ENCODE results near the gene KAT7. TPM values are rescaled to one million over a fixed set of nuclear protein-coding genes. Genes with fewer than 3 reads are reported as not detected.

KAT7 gene
- 100 to 1,000 TPM; 178 to 187 TPM for total RNA-seq
- 35.2 TPM for polyA plus RNA-seq (2013, experiment 1 of 2)
- 45.9 TPM for polyA plus RNA-seq (2013, experiment 2 of 2)
- 39.3 to 271 (median 137) reads per million in 172 experiments for total RNA-seq

GRCh38 chr17:49788478-49789242 lies at the start of gene KAT7:
KAT7 (plus strand) TSS chr17:49788681; CDS start chr17:49788835, 154 bp downstream.
- H3K27me3 Mint-ChIP-seq: no peaks in the 10 kb centered on the region
- H3K27ac Mint-ChIP-seq: peak within 1 kb of the TSS; percentile 96
- peaks cover 60% of the 10 kb centered on the region for H3K4me1 Mint-ChIP-seq (ENCODE audit: low read depth)
- peak within 1 kb of the TSS; percentile 100 for H3K4me3 Mint-ChIP-seq
- ChIA-PET CTCF (interaction anchor here (1.1 to 4.9 kb wide), 6 partner anchors 32 to 221 kb away, joined by 3 to 29 read pairs (median 3); partner anchors contain the start of gene SLC35B1), POLR2A (interaction anchor here (0.6 to 3.7 kb wide), 28 partner anchors 8 to 609 kb away, joined by 3 to 94 read pairs (median 5); partner anchors contain the start of genes FAM117A, ITGA3, LRRC59 and PHB1)
- no peaks in the 10 kb centered on the region for H3K9me3 Mint-ChIP-seq
- H3K27ac ChIP-seq (ENCODE audit: low read depth in 1 of 2, low read length in 2 of 2): peak within 1 kb of the TSS; percentile 98 to 99
- H3K36me3 ChIP-seq (ENCODE audit: insufficient read depth, low read length): peaks cover 34% of the 10 kb centered on the region
- intact Hi-C loops (cut with DNase I, micrococcal nuclease): loop anchor here (1.0 to 10.0 kb wide), 7 partner anchors 24 to 426 kb away; partner anchors contain the start of genes FAM117A (in 2 of the 2), NGFR (in 1 of the 2) and ZNF652 (in 1 of the 2)
- peak within 1 kb of the TSS; percentile 93 for H3K4me3 ChIP-seq (ENCODE audit: low read length)
- no peaks in the 10 kb centered on the region for H3K27me3 ChIP-seq (ENCODE audit: control insufficient read depth in 1 of 2, insufficient read depth in 2 of 2, low read length in 2 of 2)
- DNase-seq (peak; percentile 95 to 100 (median 97)), ATAC-seq (ENCODE audit: poor library complexity) (peak; percentile 80)
- H3K4me1 ChIP-seq (ENCODE audit: insufficient read depth, low read length): peaks cover 34% of the 10 kb centered on the region
- TF ChIP-seq, protein P1, sequence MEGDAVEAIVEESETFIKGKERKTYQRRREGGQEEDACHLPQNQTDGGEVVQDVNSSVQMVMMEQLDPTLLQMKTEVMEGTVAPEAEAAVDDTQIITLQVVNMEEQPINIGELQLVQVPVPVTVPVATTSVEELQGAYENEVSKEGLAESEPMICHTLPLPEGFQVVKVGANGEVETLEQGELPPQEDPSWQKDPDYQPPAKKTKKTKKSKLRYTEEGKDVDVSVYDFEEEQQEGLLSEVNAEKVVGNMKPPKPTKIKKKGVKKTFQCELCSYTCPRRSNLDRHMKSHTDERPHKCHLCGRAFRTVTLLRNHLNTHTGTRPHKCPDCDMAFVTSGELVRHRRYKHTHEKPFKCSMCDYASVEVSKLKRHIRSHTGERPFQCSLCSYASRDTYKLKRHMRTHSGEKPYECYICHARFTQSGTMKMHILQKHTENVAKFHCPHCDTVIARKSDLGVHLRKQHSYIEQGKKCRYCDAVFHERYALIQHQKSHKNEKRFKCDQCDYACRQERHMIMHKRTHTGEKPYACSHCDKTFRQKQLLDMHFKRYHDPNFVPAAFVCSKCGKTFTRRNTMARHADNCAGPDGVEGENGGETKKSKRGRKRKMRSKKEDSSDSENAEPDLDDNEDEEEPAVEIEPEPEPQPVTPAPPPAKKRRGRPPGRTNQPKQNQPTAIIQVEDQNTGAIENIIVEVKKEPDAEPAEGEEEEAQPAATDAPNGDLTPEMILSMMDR (IDR thresholded peaks at IDR 0.05): no peak
- H3K36me3 Mint-ChIP-seq (ENCODE audit: low read depth): peaks cover 59% of the 10 kb centered on the region
- no peaks in the 10 kb centered on the region for H3K9me3 ChIP-seq (ENCODE audit: control insufficient read depth in 1 of 2, insufficient read depth in 1 of 2, low read length in 2 of 2)

DNA sequence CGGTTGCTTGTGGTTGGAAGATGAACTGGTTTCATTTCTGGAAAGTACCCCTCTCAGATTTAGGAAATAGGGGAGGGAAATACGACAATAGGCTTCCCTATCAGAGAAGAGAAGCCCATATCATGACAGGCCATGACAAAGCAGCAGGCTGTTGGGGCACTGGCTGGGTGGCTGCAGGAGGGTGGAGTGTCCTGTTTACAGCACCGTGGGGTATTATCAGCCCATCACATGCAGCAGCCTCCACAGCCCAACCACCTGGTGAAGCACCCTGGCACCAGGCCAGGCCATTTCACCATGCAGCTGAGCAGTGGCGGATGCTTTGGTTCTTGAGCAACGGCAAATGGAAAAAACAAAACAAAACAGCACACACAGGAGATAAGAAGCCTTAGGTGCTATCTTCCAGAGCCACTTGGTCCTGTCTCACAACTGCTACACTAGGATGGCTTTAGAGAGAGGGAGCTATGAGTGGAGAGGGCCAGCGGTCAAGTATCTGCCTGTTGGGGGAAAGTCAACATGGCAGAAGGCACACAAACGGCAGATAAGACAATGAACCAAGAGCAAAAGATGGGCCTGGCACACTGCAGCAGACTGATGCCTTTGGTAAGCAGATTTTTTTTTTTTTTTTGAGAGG lies 48.7 kb upstream of the KAT7 start:
- DNase-seq: peak; percentile 91 to 99 (median 98)
- peak overlapping the region; percentile 94 for H3K4me3 Mint-ChIP-seq
- POLR2A ChIA-PET: interaction anchor here (0.7 to 8.4 kb wide), 18 partner anchors 9 to 1296 kb away, joined by 3 to 253 read pairs (median 8); partner anchors contain the start of genes FAM117A, KAT7, SLC35B1 and SPOP
- H3K27ac Mint-ChIP-seq: peak overlapping the region; percentile 99
- H3K36me3 Mint-ChIP-seq (ENCODE audit: low read depth): peaks cover 29% of the 10 kb centered on the region
- ATAC-seq (ENCODE audit: poor library complexity): peak; percentile 95
- H3K4me1 Mint-ChIP-seq (ENCODE audit: low read depth): peaks cover 80% of the 10 kb centered on the region
- Histone ChIP-seq H3K36me3 (ENCODE audit: insufficient read depth, low read length) (no peaks in the 10 kb centered on the region), H3K27me3 (ENCODE audit: control insufficient read depth in 1 of 2, insufficient read depth in 2 of 2, low read length in 2 of 2) (no peaks in the 10 kb centered on the region), H3K4me1 (ENCODE audit: insufficient read depth, low read length) (peaks cover 89% of the 10 kb centered on the region), H3K27ac (ENCODE audit: low read depth in 1 of 2, low read length in 2 of 2) (peak overlapping the region; percentile 88 to 94), H3K4me3 (ENCODE audit: low read length) (peak overlapping the region; percentile 54), H3K9me3 (ENCODE audit: control insufficient read depth in 1 of 2, insufficient read depth in 1 of 2, low read length in 2 of 2) (no peaks in the 10 kb centered on the region)
- CTCF ChIA-PET: interaction anchor here (1.2 to 4.0 kb wide), 5 partner anchors 10 to 355 kb away, joined by 3 to 21 read pairs (median 7); partner anchors contain the start of genes FAM117A and SLC35B1
- no peaks in the 10 kb centered on the region for H3K9me3 Mint-ChIP-seq
- H3K27me3 Mint-ChIP-seq: no peaks in the 10 kb centered on the region
- TF ChIP-seq, protein P1 (IDR thresholded peaks at IDR 0.05): no peak
- intact Hi-C loops (cut with DNase I, micrococcal nuclease): loop anchor here (1.0 to 10.0 kb wide), 7 partner anchors 10 to 75 kb away; partner anchors contain the start of genes FAM117A (in 1 of the 2) and KAT7 (in 1 of the 2)

All from CD4-positive, alpha-beta T cell (primary cell).